ENCODE results near the gene KLC1. TPM values are rescaled to one million over a fixed set of nuclear protein-coding genes. Genes with fewer than 3 reads are reported as not detected.

The KLC1 gene
- total and polyA plus RNA-seq, 2 of the 13 experiments (the other 11 are each of a cell fraction or from before 2014, with no cell fraction given), result 53.2 to 63.5 TPM

DNA sequence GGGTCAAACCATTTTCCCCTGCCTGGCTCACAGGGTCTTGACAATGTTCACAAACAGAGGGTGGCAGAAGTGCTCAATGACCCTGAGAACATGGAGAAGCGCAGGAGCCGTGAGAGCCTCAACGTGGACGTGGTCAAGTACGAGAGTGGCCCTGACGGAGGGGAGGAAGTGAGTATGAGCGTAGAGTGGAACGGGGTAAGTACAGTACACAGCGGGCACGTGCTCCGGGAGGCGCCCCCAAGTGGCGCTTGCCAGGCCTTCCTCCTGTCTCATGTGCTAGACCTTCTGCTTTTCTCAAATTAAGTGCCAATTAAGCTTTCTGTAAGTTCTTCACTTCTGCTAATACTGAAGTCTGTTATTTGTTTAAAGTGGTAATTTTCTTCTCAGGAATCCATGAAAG is 50.3 kb downstream of the KLC1 start (continued):
- no peak for TF ChIP-seq ZBED4 (CRISPR knock-in tag; IDR thresholded peaks at IDR 0.05; ENCODE audit: borderline replicate concordance)
- peak; percentile 48; the same call in 1 of the 2 replicates for TF ChIP-seq ZBTB33 (CRISPR knock-in tag; IDR thresholded peaks at IDR 0.05)
- no peak for TF ChIP-seq ZNF3 (CRISPR knock-in tag; IDR thresholded peaks at IDR 0.05)
- no peak for TF ChIP-seq ZNF513 (CRISPR knock-in tag; conservative IDR thresholded peaks at IDR 0.05)
- 0 out of 2 replicates have a peak, but pooled peaks have one; percentile 25 for TF ChIP-seq ZNF574 (CRISPR knock-in tag; IDR thresholded peaks at IDR 0.05)
- no peak for TF ChIP-seq KMT2A (CRISPR knock-in tag; IDR thresholded peaks at IDR 0.05)
- TF ChIP-seq STAT5B (CRISPR knock-in tag; IDR thresholded peaks at IDR 0.05), result no peak
- peak; percentile 34; the same call in 1 of the 2 replicates for TF ChIP-seq STAG1 (CRISPR knock-in tag; IDR thresholded peaks at IDR 0.05)
- peak; percentile 44; the same call in 1 of the 2 replicates for TF ChIP-seq ZBTB38 (CRISPR knock-in tag; IDR thresholded peaks at IDR 0.05)
- TF ChIP-seq RXRB (CRISPR knock-in tag; IDR thresholded peaks at IDR 0.05; ENCODE audit: borderline replicate concordance), result no peak
- TF ChIP-seq ZNF33A (CRISPR knock-in tag; IDR thresholded peaks at IDR 0.05; ENCODE audit: borderline replicate concordance), result no peak
- TF ChIP-seq ZNF724P (CRISPR knock-in tag; IDR thresholded peaks at IDR 0.05; ENCODE audit: borderline replicate concordance), result no peak

Data from HepG2 (cell line).